GM23338 (cell line): ENCODE results near the gene TOR2A. TPM values are rescaled to one million over a fixed set of nuclear protein-coding genes. Genes with fewer than 3 reads are reported as not detected.

ENCODE experiments used
- ATAC-seq: fragments of 200-7000 bp; cut with Tn5 transposase; 3 replicates; pipeline ENCODE4 v1.9.1; 2020
- DNase-seq: peaks from one replicate; pipeline ENCODE4 v3.0.0-alpha.2; 2015; ENCODE audit warnings: low spot score
- H2AFZ ChIP-seq: fragments of 200-600 bp; sonication (generic); 2 replicates; pipeline ENCODE4 v1.8.0; 2016; ENCODE audit warnings: antibody characterized with exemption, mild to moderate bottlenecking, moderate library complexity
- H3F3A ChIP-seq: fragments of 200-600 bp; sonication (generic); replicated peaks from 2 replicates; pipeline ENCODE4 v1.8.0; 2017; ENCODE audit warnings: antibody characterized with exemption, mixed run types, low read depth
- H3K27ac ChIP-seq: fragments of 200-600 bp; sonication (generic); 2 replicates; pipeline ENCODE4 v1.6.1; 2016; ENCODE audit warnings: low read depth
- H3K27me3 ChIP-seq: fragments of 200-600 bp; sonication (generic); 2 replicates; pipeline ENCODE4 v1.8.0; 2016; ENCODE audit warnings: mild to moderate bottlenecking, mixed run types, moderate library complexity; ENCODE audit not compliant: insufficient read depth
- H3K36me3 ChIP-seq: fragments of 200-600 bp; sonication (generic); 2 replicates; pipeline ENCODE4 v1.8.0; 2016; ENCODE audit warnings: mild to moderate bottlenecking; ENCODE audit not compliant: insufficient read depth
- H3K4me1 ChIP-seq: fragments of 200-600 bp; sonication (generic); 2 replicates; pipeline ENCODE4 v1.8.0; 2016; ENCODE audit warnings: mild to moderate bottlenecking, moderate library complexity; ENCODE audit not compliant: insufficient read depth
- H3K4me2 ChIP-seq: fragments of 200-600 bp; sonication (generic); 2 replicates; pipeline ENCODE4 v1.7.1; 2017; ENCODE audit warnings: mixed run types
- H3K4me3 ChIP-seq: fragments of 200-600 bp; sonication (generic); 2 replicates; pipeline ENCODE4 v1.6.1; 2016; ENCODE audit warnings: mixed run types
- H3K79me2 ChIP-seq: fragments of 200-600 bp; sonication (generic); replicated peaks from 2 replicates; pipeline ENCODE4 v1.8.0; 2017; ENCODE audit warnings: mild to moderate bottlenecking; ENCODE audit not compliant: insufficient read depth
- H3K9me2 ChIP-seq: fragments of 200-600 bp; sonication (generic); 2 replicates; pipeline ENCODE4 v1.8.0; 2017; ENCODE audit not compliant: insufficient read depth
- H4K20me1 ChIP-seq: fragments of 200-600 bp; sonication (generic); replicated peaks from 2 replicates; pipeline ENCODE4 v1.8.0; 2017; ENCODE audit warnings: mild to moderate bottlenecking; ENCODE audit not compliant: insufficient read depth
- H3K27ac Mint-ChIP-seq: 2 replicates; pipeline ENCODE4 v1.8.0; 2020; ENCODE audit warnings: inconsistent platforms, mild to moderate bottlenecking, moderate library complexity, mixed read lengths
- H3K27me3 Mint-ChIP-seq: 3 replicates; pipeline ENCODE4 v1.8.0; 2022; ENCODE audit warnings: low read depth, mild to moderate bottlenecking, moderate library complexity, mixed read lengths, inconsistent platforms; ENCODE audit not compliant: insufficient read depth, poor library complexity
- H3K36me3 Mint-ChIP-seq: 3 replicates; pipeline ENCODE4 v1.8.0; 2021; ENCODE audit warnings: low read depth, mild to moderate bottlenecking, inconsistent platforms, moderate library complexity, mixed read lengths
- H3K4me1 Mint-ChIP-seq: 3 replicates; pipeline ENCODE4 v1.8.0; 2020; ENCODE audit warnings: mild to moderate bottlenecking, inconsistent platforms, mixed read lengths
- H3K4me3 Mint-ChIP-seq: 3 replicates; pipeline ENCODE4 v1.8.0; 2021; ENCODE audit warnings: moderate library complexity, mild to moderate bottlenecking, inconsistent platforms, mixed read lengths
- H3K9me3 Mint-ChIP-seq: 3 replicates; pipeline ENCODE4 v1.8.0; 2020; ENCODE audit warnings: moderate library complexity, mild to moderate bottlenecking, inconsistent platforms, mixed read lengths
- ETS1 ChIP-seq: IDR thresholded peaks from 2 replicates; pipeline ENCODE4 v1.6.1; 2016; ENCODE audit warnings: antibody characterized with exemption
- EZH2 ChIP-seq: fragments of 200-600 bp; sonication (generic); IDR thresholded peaks from one replicate; pipeline ENCODE4 v1.8.0; 2017; ENCODE audit warnings: antibody characterized with exemption, mild to moderate bottlenecking, low read depth; ENCODE audit not compliant: unreplicated experiment
- EZH2phosphoT487 ChIP-seq: fragments of 200-600 bp; sonication (generic); IDR thresholded peaks from one replicate; pipeline ENCODE4 v1.8.1; 2018; ENCODE audit warnings: antibody characterized with exemption; ENCODE audit not compliant: unreplicated experiment
- POLR2AphosphoS5 ChIP-seq: IDR thresholded peaks from 2 replicates; pipeline ENCODE4 v1.6.1; 2016; ENCODE audit warnings: antibody characterized with exemption, low read depth
- REST ChIP-seq: IDR thresholded peaks from one replicate; pipeline ENCODE4 v1.6.1; 2018; ENCODE audit warnings: antibody characterized with exemption; ENCODE audit not compliant: unreplicated experiment
- STAT1 ChIP-seq: IDR thresholded peaks from one replicate; pipeline ENCODE4 v1.6.1; 2016; ENCODE audit warnings: antibody characterized with exemption; ENCODE audit not compliant: unreplicated experiment
- ZNF114 ChIP-seq: fragments of 250-450 bp; sonication (Bioruptor Pico); IDR thresholded peaks from 2 replicates; pipeline ENCODE4 v1.5.0; 2020; ENCODE audit warnings: mild to moderate bottlenecking, moderate library complexity
- ZNF331 ChIP-seq: fragments of 250-450 bp; sonication (Bioruptor Pico); IDR thresholded peaks from 2 replicates; pipeline ENCODE4 v1.5.0; 2020; ENCODE audit warnings: low read depth, mild to moderate bottlenecking, moderate library complexity
- polyA plus RNA-seq: library from polyadenylated mRNA; unstranded; fragments of >200 nt; fragmentation: Nextera tagmentation; extraction: Ambion mirVana; gene quantifications from 2 replicates; pipeline ENCODE4 v1.2.1, GENCODE V29; 2016
- total RNA-seq: library from RNA; depleted of rRNA; stranded (reverse); fragments of >200 nt; shearing (Covaris generic); gene quantifications from 2 replicates; pipeline ENCODE4 v1.2.3, GENCODE V29; 2014

Gene TOR2A
- total and polyA plus RNA-seq, 2 experiments from 2014 or later, result 14.4 to 23.5 TPM

- no peak for TF ChIP-seq EZH2
- TF ChIP-seq STAT1, result no peak
- TF ChIP-seq ETS1, result no peak
Observed at GRCh38 chr9:127734247-127734746, 797 bp downstream of the TOR2A start (continued).

- ATAC-seq (no peak), DNase-seq (no peak)
- no peak for TF ChIP-seq EZH2phosphoT487
- no peak for TF ChIP-seq ZNF331 (CRISPR knock-in tag)
- no peak for TF ChIP-seq ZNF114 (CRISPR knock-in tag)
- Histone ChIP-seq H2AFZ (no peak overlapping the region), H3F3A (no peaks in the 10 kb centered on the region), H3K4me3 (no peak overlapping the region), H3K27me3 (no peaks in the 10 kb centered on the region), H3K79me2 (no peaks in the 10 kb centered on the region), H3K36me3 (no peaks in the 10 kb centered on the region), H4K20me1 (no peaks in the 10 kb centered on the region), H3K27ac (no peak overlapping the region), H3K4me1 (peaks cover 9% of the 10 kb centered on the region; the same call in 1 of the 2 replicates), H3K9me2 (no peaks in the 10 kb centered on the region), H3K4me2 (0 out of 2 replicates have a peak overlapping the region, but pooled peaks have one; percentile 91)
- H3K4me1 Mint-ChIP-seq, result peaks cover 11% of the 10 kb centered on the region
- H3K36me3 Mint-ChIP-seq, result no peaks in the 10 kb centered on the region
- no peaks in the 10 kb centered on the region; the same call in 2 of the 3 replicates for H3K9me3 Mint-ChIP-seq
- no peak overlapping the region for H3K4me3 Mint-ChIP-seq
- H3K27ac Mint-ChIP-seq, result no peak overlapping the region
- peaks cover 15% of the 10 kb centered on the region for H3K27me3 Mint-ChIP-seq
Observed at GRCh38 chr9:127733614-127734013, 1.5 kb downstream of the TOR2A start.

GRCh38 chr9:127732444-127732843 lies 2.6 kb downstream of the TOR2A start:
- DNase-seq (no peak), ATAC-seq (no peak)
- no peaks in the 10 kb centered on the region for H3K36me3 ChIP-seq
- no peaks in the 10 kb centered on the region for H3K79me2 ChIP-seq
- no peak overlapping the region for H2AFZ ChIP-seq
- H3K4me1 ChIP-seq, result peaks cover 9% of the 10 kb centered on the region; the same call in 1 of the 2 replicates
- Mint-ChIP-seq H3K36me3 (no peaks in the 10 kb centered on the region), H3K27me3 (peaks cover 15% of the 10 kb centered on the region), H3K4me3 (no peak overlapping the region), H3K9me3 (no peaks in the 10 kb centered on the region; the same call in 2 of the 3 replicates), H3K4me1 (peaks cover 11% of the 10 kb centered on the region), H3K27ac (no peak overlapping the region)
- H3K27ac ChIP-seq, result no peak overlapping the region
- H3K9me2 ChIP-seq, result no peaks in the 10 kb centered on the region
- no peak overlapping the region for H3K4me2 ChIP-seq
- no peaks in the 10 kb centered on the region for H4K20me1 ChIP-seq
- H3F3A ChIP-seq, result no peaks in the 10 kb centered on the region
- no peak overlapping the region for H3K4me3 ChIP-seq
- no peaks in the 10 kb centered on the region for H3K27me3 ChIP-seq
- no peak for TF ChIP-seq STAT1
- TF ChIP-seq EZH2, result no peak
- TF ChIP-seq ZNF331 (CRISPR knock-in tag), result no peak
- no peak for TF ChIP-seq REST
- TF ChIP-seq POLR2AphosphoS5, result no peak
- no peak for TF ChIP-seq ETS1
- no peak for TF ChIP-seq EZH2phosphoT487
